Measurements from ENCODE around the gene TRAPPC3.

DNA sequence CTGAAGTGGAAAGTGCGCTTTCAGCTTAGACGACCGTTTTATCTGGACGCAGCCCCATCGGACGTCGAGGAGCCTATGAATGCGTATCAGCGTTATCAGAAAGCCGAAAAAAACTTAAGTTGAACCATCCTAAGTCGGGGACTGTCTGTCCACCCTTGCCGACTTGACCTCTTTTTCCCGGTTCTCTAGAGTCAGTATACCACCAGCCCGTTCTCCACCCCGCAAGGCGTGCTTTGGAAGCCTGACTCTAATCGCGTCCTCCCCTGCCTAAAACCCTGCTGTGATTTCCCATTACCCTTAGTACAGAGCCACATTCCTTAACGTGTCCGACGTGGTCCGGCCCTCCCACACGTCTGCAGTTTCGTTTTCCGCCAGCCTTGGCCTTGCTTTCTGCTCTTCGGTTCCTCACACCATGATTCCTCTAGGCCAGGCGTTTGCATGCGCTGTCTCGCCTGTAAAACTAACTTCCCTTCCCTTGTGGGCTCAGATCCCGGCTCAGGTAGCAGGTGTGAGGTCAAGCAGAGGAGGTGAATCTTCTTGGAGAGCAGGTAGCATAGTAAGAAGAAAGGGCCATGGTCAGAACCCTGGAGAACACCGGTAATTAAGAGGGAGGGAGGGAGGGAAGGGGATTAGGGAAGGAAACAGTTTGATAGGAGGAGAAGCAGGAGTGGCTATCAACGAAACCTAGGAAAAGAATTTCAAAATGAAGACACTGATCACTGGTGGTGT, 59.7 kb downstream of the TRAPPC3 start:
- TF ChIP-seq, protein P1, sequence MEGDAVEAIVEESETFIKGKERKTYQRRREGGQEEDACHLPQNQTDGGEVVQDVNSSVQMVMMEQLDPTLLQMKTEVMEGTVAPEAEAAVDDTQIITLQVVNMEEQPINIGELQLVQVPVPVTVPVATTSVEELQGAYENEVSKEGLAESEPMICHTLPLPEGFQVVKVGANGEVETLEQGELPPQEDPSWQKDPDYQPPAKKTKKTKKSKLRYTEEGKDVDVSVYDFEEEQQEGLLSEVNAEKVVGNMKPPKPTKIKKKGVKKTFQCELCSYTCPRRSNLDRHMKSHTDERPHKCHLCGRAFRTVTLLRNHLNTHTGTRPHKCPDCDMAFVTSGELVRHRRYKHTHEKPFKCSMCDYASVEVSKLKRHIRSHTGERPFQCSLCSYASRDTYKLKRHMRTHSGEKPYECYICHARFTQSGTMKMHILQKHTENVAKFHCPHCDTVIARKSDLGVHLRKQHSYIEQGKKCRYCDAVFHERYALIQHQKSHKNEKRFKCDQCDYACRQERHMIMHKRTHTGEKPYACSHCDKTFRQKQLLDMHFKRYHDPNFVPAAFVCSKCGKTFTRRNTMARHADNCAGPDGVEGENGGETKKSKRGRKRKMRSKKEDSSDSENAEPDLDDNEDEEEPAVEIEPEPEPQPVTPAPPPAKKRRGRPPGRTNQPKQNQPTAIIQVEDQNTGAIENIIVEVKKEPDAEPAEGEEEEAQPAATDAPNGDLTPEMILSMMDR (conservative IDR thresholded peaks at IDR 0.05; ENCODE audit: low read length): no peak
- TF ChIP-seq EZH2phosphoT487 (IDR thresholded peaks at IDR 0.05; ENCODE audit: borderline replicate concordance): no peak

Data from Loucy (cell line).